ENCODE data around the gene TAB3.
"Not testable (repeated sequence)": the region's sequence is repeated elsewhere in the genome, so short reads cannot be mapped to it uniquely, and the experiment has no call there.

Gene TAB3

DNA sequence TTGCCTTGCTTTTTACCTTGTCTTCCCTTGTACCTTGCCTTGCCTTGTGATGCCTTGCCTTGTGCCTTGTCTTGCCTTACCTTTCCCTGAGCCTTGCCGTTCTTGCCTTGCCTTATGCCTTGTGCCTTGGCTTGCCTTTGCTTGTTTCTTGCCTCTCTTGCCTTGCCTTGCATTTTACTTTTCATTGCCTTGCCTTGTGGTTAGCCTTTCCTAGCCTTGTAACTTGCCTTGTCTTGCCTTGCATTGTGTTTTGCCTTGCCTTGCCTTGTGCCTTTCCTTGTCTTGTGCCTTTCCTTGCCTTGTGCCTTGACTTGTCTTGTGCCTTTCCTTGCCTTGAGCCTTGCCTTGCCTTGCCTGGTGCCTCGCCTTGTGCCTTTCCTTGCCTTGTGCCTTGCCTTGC lies 84.6 kb downstream of the TAB3 start:
- H3K36me3 Mint-ChIP-seq: no peaks in the 10 kb centered on the region
- H3K4me1 Mint-ChIP-seq: no peaks in the 10 kb centered on the region
- H3K9me3 Mint-ChIP-seq: no peaks in the 10 kb centered on the region
- no peaks in the 10 kb centered on the region for H3K27me3 Mint-ChIP-seq
- no peak overlapping the region for H3K27ac Mint-ChIP-seq
- H3K4me3 Mint-ChIP-seq: no peak overlapping the region

DNA sequence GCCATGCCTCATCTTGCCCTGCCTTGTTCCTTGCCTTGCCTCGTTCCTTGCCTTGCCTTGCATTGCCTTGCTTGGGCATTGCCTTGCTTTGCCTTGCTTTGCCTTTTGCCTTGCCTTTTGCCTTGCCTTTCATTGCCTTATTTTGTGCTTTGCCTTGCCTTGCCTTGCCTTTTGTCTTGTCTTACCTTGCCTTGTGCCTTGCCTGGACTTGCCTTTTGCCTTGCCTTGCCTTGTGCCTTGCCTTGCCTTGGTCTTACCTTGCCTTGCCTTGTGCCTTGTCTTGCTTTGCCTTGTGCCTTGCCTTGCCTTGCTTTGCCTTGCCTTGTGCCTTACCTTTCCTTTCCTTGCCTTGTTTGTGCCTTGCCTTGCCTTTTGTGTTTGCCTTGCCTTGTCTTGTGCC lies 88.2 kb downstream of the TAB3 start:
- no peaks in the 10 kb centered on the region for H3K36me3 Mint-ChIP-seq
- H3K4me3 Mint-ChIP-seq: no peak overlapping the region
- no peak overlapping the region for H3K27ac Mint-ChIP-seq
- no peaks in the 10 kb centered on the region for H3K9me3 Mint-ChIP-seq
- H3K27me3 Mint-ChIP-seq: no peaks in the 10 kb centered on the region
- no peaks in the 10 kb centered on the region for H3K4me1 Mint-ChIP-seq

DNA sequence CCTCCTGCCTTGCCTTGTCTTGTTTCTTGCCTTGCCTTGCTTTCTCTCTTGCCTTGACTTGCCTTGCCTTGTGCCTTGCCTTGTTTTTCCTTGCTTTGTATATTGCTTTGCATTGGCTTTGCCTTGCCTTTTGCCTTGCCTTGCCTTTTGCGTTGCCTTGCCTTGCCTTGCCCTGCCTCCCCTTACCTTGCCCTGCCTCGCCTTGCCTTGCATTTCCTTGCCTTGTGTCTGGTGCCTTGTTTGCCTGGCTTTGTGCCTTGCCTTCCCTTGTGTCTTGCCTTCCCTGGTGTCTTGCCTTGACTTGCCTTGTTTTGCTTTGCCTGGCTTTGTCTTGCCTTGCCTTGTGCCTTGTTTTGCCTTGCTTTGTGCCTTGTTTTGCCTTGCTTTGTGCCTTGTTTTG lies 89.7 kb downstream of the TAB3 start:
- H3K36me3 Mint-ChIP-seq: no peaks in the 10 kb centered on the region
- no peak overlapping the region for H3K27ac Mint-ChIP-seq
- no peak overlapping the region for H3K4me3 Mint-ChIP-seq
- H3K27me3 Mint-ChIP-seq: no peaks in the 10 kb centered on the region
- no peaks in the 10 kb centered on the region for H3K9me3 Mint-ChIP-seq
- H3K4me1 Mint-ChIP-seq: no peaks in the 10 kb centered on the region

DNA sequence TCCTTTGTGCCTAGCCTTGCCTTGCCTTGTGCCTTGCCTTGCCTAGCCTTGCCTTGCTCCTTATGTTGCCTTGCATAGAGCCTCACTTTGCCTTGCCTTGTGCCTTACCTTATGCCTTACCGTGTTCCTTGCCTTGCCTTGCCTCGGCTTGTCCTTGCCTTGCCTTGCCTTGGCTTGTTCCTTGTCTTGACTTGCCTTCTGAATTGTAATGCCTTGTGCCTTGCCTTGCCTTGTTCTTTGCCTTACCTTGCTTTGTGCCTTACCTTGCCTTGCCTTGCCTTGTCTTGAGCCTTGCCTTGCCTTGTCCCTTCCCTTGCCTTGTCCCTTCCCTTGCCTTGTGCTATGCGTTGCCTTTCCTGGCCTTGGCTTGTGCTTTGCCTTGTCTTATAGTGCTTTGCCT lies 90.2 kb downstream of the TAB3 start:
- Mint-ChIP-seq H3K9me3 (no peaks in the 10 kb centered on the region), H3K27ac (no peak overlapping the region)

DNA sequence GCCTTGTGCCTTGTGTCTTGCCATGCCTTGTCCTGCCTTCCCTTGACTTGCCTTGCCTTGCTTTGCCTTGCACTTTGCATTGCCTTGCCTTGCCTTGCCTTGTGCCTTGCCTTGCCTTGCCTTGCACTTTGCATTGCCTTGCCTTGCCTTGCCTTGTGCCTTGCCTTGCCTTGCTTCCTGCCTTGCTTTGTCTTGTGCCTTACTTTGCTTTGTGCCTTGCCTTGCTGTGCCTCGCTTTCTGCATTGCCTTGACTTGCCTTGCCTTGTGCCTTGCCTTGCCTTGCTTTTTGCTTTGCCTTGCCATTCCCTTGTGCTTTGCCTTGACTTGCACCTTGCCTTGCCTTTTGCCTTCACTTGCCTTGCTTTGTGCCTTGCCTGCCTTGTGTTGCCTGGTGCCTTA lies 91.8 kb downstream of the TAB3 start:
- H3K36me3 Mint-ChIP-seq, H3K4me3 Mint-ChIP-seq, H3K27ac Mint-ChIP-seq, H3K27me3 Mint-ChIP-seq, H3K4me1 Mint-ChIP-seq, H3K9me3 Mint-ChIP-seq: not testable (repeated sequence)

More for the DNA sequence above, 90.2 kb downstream of the TAB3 start:
- Mint-ChIP-seq H3K27me3 (no peaks in the 10 kb centered on the region), H3K4me1 (no peaks in the 10 kb centered on the region), H3K4me3 (no peak overlapping the region), H3K36me3 (no peaks in the 10 kb centered on the region)

DNA sequence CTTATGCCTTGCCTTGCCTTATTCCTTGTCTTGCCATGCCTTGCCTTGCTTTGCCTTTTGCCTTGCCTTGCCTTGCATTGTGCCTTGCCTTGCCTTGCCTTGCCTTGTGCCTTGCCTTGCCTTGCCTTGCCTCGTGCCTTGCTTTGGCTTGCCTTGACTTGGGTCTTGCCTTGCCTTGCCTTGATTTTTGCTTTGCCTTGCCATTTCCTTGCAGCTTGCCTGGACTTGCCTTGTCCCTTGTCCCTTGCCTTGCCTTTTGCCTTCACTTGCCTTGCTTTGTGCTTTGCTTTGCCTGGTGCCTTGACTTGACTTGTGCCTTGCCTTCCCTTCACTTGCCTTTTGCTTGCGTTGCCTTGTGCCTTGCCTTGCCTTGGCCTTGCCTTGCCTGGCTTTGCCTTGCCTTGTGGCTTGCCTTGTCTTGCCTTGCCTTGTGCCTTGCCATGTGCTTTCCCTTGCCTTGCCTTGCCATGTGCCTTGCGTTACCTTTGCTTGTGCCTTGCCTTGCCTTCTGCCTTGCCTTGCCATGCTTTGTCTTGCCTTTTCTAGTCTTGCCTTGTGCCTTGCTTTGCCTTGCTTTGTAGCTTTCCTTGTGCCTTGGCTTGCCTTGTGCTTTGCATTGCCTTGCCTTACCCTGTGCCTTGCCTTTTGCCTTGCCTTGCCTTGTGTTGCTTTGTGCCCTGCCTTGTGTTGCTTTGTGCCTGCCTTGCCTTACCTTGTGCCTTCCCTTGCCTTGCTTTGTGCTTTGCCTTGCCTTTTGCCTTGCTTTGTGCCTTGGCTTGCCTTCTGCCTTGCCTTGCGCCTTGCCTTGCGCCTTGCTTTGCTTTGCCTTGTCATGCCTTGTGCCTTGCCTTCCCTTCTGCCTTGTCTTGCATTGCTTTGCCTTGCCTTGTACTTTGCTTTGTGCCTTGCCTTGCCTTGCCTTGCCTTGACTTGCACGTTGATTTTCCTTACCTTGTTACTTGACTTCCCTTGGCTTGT lies 92.8 kb downstream of the TAB3 start:
- no peaks in the 10 kb centered on the region for H3K4me1 Mint-ChIP-seq
- no peak overlapping the region for H3K4me3 Mint-ChIP-seq
- H3K27me3 Mint-ChIP-seq: no peaks in the 10 kb centered on the region
- H3K9me3 Mint-ChIP-seq: no peaks in the 10 kb centered on the region
- no peak overlapping the region for H3K27ac Mint-ChIP-seq
- H3K36me3 Mint-ChIP-seq: no peaks in the 10 kb centered on the region

DNA sequence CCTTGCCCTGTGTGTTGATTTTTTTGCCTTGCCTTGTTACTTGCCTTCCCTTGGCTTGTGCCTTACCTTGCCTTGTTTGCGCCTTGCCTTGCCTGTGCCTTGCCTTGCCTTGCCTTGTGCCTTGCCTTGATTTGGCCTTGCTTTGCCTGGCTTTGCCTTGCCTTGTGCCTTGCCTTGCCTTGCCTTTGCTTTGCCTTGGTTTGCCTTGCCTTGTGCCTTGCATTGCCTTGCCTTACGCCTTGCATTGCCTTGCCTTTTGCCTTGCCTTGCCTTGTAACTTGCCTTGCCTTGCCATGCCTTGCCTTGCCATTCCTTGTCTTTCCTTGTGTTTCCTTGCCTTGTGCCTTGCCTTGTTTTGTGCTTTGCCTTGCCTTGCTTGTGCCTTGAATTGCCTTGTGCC lies 94.6 kb downstream of the TAB3 start:
- H3K27me3 Mint-ChIP-seq: no peaks in the 10 kb centered on the region
- H3K36me3 Mint-ChIP-seq: no peaks in the 10 kb centered on the region
- no peaks in the 10 kb centered on the region for H3K9me3 Mint-ChIP-seq
- no peak overlapping the region for H3K27ac Mint-ChIP-seq
- no peak overlapping the region for H3K4me3 Mint-ChIP-seq
- H3K4me1 Mint-ChIP-seq: no peaks in the 10 kb centered on the region

DNA sequence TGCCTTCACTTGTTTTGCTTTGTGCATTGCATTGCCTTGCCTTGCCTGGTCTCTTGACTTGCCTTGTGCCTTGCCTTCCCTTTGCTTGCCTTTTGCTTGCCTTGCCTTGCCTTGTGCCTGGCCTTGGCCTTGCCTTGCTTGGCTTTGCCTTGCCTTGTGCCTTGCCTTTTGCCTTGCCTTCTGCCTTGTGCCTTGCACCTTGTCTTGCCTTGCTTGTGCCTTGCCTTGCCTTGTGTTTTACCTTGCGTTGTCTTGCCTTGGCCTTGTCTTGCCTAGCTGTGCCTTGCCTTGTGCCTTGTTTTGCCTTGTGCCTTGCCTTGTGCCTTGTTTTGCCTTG lies 95.3 kb downstream of the TAB3 start:
- Mint-ChIP-seq H3K4me3 (no peak overlapping the region), H3K9me3 (no peaks in the 10 kb centered on the region), H3K4me1 (no peaks in the 10 kb centered on the region)

DNA sequence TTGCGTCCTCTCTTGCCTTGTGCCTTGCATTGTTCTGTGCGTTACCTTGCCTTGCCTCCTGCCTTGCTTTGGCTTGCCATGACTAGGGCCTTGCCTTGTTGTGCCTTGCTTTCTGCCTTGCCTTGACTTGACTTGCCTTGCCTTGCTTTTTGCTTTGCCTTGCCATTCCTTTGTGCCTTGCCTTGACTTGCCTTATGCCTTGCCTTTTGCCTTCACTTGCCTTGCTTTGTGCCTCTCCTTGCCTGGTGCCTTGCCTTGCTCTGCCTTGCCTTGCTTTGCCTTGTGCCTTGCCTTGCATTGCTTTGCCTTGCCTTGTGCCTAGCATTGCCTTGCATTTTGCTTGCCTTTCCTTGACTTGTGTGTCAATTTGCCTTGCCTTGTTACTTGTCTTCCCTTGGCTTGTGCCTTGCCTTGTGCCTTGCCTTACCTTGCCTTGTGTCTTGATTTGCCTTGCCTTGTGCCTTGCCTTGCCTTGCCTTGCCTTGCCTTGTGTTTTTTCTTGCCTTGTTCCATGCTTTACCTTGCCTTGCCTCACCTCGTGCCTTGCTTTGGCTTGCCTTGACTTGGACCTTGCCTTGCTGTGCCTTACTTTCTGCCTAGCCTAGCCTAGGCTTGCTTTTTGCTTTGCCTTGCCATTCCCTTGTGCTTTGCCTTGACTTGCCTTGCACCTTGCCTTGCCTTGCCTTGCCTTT lies 95.8 kb downstream of the TAB3 start:
- Mint-ChIP-seq H3K36me3 (no peaks in the 10 kb centered on the region), H3K4me3 (no peak overlapping the region), H3K9me3 (no peaks in the 10 kb centered on the region), H3K27ac (no peak overlapping the region), H3K27me3 (no peaks in the 10 kb centered on the region), H3K4me1 (no peaks in the 10 kb centered on the region)

More for the DNA sequence above, 95.3 kb downstream of the TAB3 start:
- Mint-ChIP-seq H3K27ac (no peak overlapping the region), H3K27me3 (no peaks in the 10 kb centered on the region), H3K36me3 (no peaks in the 10 kb centered on the region)

DNA sequence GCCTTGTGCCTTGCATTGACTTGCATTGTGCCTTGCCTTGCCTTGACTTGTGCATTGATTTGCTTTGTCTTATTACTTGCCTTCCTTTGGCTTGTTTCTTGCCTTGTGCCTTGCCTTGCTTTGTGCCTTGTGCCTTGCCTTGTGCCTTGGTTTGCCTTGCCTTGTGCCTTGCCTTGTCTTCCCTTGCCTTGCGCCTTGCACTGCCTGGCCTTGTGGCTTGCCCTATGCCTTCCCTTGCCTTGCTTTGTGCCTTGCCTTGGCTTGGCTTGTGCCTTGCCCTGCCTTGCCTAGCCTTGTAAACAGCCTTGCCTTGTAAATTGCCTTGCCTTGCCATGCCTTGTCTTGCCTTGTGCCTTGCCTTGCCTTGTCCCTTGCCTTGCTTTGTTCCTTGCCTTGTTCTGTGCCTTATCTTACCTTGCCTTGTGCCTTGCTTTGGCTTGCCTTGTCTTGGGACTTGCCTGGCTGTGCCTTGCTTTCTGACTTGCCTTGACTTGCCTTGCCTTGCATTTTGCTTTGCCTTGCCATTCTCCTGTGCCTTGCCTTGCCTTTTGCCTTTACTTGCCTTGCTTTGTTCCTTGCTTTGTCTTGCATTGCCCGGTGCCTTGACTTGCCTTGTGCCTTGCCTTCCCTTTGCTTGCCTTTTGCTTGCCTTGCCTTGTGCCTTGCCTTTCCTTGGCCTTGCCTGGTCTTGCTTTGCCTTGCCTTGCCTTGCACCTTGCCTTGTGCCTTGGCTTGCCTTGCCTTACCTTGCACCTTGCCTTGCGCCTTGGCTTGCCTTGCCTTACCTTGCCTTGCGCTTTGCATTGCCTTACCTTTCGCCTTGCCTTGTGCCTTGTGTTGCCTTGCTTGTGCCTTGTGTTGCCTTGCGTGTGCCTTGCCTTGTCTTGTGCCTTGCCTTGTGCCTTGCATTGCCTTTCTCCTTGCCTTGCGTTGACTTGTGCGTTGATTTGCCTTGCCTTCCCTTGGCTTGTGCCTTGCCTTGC lies 97.5 kb downstream of the TAB3 start:
- Mint-ChIP-seq H3K36me3 (no peaks in the 10 kb centered on the region), H3K27me3 (no peaks in the 10 kb centered on the region), H3K27ac (no peak overlapping the region), H3K4me3 (no peak overlapping the region), H3K9me3 (no peaks in the 10 kb centered on the region), H3K4me1 (no peaks in the 10 kb centered on the region)

DNA sequence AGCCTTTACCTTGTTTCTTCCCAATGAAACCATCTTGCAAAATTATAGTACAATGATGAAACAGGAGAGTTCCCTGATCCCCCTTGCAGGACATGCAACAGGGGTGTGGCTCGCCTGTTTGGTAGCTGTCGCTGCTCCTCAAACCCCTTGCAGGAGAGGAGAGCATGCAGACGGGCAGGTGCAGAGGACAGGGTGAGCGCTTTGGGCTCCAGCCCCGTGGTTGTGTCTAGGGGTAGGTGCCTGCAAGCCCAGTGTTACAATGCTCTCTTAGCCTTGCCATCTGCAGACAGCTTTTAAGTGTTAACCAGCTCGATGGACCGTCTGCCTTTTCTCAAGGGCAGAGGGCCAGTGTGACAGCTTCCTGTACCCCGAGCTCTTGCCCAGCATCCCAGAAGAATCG lies 102.0 kb downstream of the TAB3 start:
- no peaks in the 10 kb centered on the region for H3K9me3 Mint-ChIP-seq
- no peak overlapping the region for H3K4me3 Mint-ChIP-seq
- no peaks in the 10 kb centered on the region for H3K36me3 Mint-ChIP-seq
- no peaks in the 10 kb centered on the region for H3K4me1 Mint-ChIP-seq
- H3K27ac Mint-ChIP-seq: no peak overlapping the region
- no peaks in the 10 kb centered on the region for H3K27me3 Mint-ChIP-seq

DNA sequence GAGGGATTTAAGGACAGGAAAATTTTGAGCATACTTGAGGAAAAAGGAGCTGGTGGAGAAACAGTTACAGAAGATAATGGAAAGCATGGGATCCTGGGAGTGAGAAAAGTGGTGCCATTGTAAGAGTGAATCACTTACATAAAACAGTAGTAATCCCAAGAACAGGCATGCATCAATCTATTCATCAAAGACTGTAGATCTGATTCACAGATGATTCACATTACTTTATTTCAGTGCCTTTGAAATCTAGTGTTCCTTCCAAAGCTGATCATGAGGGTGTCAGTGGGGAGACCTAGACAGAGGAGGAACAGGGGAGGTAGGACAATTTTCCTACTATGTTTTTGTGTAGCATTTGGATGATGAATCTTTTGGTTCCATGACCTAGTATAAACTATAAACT lies 102.7 kb downstream of the TAB3 start:
- Mint-ChIP-seq H3K27me3 (no peaks in the 10 kb centered on the region), H3K4me1 (peaks cover 4% of the 10 kb centered on the region), H3K4me3 (no peak overlapping the region), H3K9me3 (no peaks in the 10 kb centered on the region), H3K36me3 (no peaks in the 10 kb centered on the region), H3K27ac (no peak overlapping the region)

DNA sequence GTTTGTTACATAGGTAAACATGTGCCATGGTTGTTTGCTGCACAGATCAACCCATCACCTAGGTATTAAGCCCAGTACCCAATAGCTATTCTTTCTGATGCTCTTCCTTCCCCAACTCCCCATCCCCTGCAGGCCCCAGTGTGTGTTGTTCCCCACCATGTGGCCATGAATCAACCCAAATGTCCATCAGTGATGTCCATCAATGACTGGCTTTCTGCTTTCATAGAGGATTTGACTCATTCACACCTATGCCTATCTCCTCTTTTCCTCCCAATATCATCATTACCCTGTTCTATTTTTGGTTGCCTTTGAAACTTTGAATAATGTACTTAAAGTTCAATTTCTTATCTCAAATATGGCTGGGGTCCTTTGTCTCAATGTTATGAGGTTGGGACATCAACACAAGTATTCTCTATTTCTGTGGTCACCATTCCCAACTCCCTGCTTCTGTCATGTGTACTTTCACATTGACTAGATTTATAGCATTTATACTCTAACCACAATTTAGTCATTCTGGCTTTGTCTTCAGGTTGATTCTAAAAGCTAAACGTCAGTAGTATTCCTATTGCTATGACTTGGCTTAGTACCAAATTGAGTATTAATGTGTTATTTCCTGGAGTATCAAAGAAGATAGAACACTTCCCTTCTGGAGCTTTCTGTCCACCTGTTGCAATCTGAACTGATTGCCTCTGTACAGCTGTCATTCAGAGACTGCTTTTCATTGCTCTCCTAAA lies 107.2 kb downstream of the TAB3 start:
- H3K27ac Mint-ChIP-seq: peak overlapping the region; percentile 69
- H3K4me1 Mint-ChIP-seq: peaks cover 8% of the 10 kb centered on the region
- H3K9me3 Mint-ChIP-seq: no peaks in the 10 kb centered on the region
- H3K4me3 Mint-ChIP-seq: no peak overlapping the region
- H3K27me3 Mint-ChIP-seq: peaks cover 3% of the 10 kb centered on the region
- no peaks in the 10 kb centered on the region for H3K36me3 Mint-ChIP-seq

DNA sequence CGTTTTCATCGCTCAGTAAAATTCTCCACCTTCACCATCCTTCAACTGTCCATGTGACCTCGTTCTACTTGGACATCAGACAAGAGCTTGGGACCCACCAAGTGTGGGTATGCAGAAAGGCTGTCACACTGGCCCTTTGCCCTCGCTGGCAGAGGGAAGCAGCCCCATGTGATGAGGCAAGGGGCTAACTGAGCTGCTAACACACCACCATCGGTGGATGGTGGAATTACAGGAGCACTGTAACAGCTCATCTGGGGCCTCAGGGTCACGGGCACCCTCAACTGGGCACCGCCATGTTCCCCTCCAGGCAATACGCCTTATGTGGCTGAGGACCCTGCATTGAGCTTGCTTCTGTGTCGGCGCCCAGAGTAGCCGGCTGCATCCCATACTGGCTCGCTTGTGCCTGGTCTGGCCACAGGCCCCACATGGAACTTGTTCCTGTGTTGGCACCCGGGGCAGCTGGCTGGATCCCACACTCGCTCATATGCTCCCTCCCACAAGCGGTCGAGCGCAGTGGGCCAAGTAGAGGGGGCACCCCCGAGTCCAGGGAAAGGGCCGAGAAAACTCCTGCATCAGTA lies 109.5 kb downstream of the TAB3 start:
- H3K4me3 Mint-ChIP-seq: no peak overlapping the region
- no peak overlapping the region for H3K27ac Mint-ChIP-seq
- H3K27me3 Mint-ChIP-seq: peaks cover 3% of the 10 kb centered on the region
- H3K9me3 Mint-ChIP-seq: no peaks in the 10 kb centered on the region
- no peaks in the 10 kb centered on the region for H3K36me3 Mint-ChIP-seq
- peaks cover 8% of the 10 kb centered on the region for H3K4me1 Mint-ChIP-seq

DNA sequence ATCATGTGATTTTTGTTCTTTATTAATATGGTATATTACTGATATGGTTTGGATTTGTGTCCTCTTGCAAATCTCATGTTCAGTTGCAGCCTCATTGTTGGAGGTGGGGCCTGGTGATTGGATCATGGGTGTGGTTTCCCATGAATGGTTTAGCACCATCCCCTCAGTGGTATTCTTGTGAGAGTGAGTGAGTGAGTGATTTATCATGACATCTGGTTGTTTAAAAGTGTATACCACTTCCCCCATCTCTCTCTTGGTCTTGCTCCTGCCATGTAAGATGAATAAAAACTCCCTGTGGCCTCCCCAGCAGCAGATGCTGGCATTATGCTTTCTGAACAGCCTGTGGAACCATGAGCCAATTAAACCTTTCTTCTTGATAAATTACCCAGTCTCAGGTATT lies 111.5 kb downstream of the TAB3 start:
- H3K4me3 Mint-ChIP-seq: no peak overlapping the region
- no peaks in the 10 kb centered on the region for H3K9me3 Mint-ChIP-seq
- H3K36me3 Mint-ChIP-seq: no peaks in the 10 kb centered on the region
- H3K27me3 Mint-ChIP-seq: peaks cover 3% of the 10 kb centered on the region
- no peak overlapping the region for H3K27ac Mint-ChIP-seq
- H3K4me1 Mint-ChIP-seq: peaks cover 8% of the 10 kb centered on the region

Measured in activated naive CD4-positive, alpha-beta T cell treated with anti-CD3 and anti-CD28 coated beads, Interleukin-2, amount 50 U/mL, for 24 hours (primary cell).